ENCODE data around the gene SYT14.
"Not testable (repeated sequence)": the region's sequence is repeated elsewhere in the genome, so short reads cannot be mapped to it uniquely, and the experiment has no call there.

Gene SYT14

DNA sequence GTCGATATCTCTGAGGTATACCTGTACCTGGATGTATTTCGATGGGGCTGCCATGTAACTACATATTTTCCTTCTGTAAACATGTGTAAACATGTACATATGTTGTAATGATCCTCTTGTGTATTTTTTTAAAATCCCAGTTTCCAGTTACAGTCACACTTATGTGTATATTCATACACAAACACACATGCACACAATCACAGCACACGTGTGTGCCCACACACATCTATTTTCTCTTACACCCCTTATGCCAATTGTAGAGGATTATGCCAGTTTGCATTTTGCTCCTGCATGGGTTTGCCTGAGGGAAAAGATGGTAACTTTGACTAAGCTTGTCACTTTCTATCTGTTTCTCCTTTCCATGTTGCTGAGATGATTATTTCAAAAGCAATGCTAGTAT lies 10.1 kb downstream of the SYT14 start:
- TF ChIP-seq, protein P1, sequence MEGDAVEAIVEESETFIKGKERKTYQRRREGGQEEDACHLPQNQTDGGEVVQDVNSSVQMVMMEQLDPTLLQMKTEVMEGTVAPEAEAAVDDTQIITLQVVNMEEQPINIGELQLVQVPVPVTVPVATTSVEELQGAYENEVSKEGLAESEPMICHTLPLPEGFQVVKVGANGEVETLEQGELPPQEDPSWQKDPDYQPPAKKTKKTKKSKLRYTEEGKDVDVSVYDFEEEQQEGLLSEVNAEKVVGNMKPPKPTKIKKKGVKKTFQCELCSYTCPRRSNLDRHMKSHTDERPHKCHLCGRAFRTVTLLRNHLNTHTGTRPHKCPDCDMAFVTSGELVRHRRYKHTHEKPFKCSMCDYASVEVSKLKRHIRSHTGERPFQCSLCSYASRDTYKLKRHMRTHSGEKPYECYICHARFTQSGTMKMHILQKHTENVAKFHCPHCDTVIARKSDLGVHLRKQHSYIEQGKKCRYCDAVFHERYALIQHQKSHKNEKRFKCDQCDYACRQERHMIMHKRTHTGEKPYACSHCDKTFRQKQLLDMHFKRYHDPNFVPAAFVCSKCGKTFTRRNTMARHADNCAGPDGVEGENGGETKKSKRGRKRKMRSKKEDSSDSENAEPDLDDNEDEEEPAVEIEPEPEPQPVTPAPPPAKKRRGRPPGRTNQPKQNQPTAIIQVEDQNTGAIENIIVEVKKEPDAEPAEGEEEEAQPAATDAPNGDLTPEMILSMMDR (conservative IDR thresholded peaks at IDR 0.05; ENCODE audit: low read length): no peak
- H3K4me3 ChIP-seq (ENCODE audit: low read length): no peak overlapping the region
- DNase-seq (ENCODE audit: low read depth): no peak

DNA sequence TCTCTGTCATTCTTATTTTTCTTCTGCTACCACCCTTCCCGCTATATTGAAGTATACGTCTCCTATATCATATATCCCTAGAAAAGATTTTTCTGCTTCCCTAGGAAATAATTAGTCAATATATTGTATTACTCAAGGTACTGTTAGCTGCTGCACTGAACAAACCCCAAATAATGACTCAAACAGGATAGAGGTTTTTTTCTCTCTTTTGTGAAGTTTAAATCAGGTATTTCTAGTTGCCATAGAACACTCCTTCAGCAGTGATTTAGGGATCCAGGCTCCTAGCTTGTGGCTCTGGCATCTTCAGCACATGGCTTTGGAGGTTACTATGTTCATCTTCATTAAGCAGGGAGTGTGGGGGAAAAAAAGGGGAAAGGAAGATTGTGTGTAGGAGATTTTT lies 18.1 kb downstream of the SYT14 start:
- DNase-seq (ENCODE audit: low read depth): no peak
- no peak overlapping the region for H3K4me3 ChIP-seq (ENCODE audit: low read length)
- TF ChIP-seq, protein P1 (conservative IDR thresholded peaks at IDR 0.05; ENCODE audit: low read length): no peak

DNA sequence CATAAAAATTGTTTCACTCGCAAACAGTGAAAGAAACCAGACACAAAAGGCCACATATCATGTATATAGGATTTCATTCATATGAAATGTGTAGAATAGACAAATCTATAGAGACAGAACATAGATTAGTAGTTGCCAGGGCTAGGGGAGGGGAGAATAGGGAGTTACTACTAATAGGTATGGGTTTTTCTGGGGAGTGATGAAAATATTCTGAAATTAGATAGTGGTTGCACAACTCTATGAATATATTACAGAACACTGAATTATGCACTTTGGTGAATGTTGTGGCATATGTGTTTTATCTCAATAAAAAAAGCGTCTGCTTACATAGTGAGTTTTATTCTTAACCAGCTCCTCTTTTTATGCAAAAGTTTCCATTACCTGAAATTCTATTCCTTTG lies 21.6 kb downstream of the SYT14 start:
- H3K4me3 ChIP-seq (ENCODE audit: low read length): no peak overlapping the region
- no peak for DNase-seq (ENCODE audit: low read depth)
- TF ChIP-seq, protein P1 (conservative IDR thresholded peaks at IDR 0.05; ENCODE audit: low read length): no peak

DNA sequence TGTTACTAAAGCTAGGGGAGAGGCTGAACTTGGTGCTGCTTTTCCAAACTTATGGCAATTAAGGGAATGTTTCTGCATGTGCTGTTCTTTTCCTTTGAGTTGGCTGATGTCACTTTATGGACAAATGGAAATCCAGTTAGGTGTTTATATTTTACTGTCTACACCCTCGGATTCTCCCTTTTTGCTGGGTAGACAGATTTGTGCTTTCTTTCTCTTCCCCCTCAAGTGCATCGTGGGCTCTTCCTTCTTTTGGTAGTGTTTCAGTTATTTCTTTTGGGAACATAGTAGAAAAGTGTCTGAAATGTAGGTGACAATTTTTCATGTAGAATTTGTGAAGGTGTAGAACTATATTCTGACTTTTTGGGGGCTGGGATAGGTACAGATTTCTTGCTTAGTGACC lies 22.9 kb downstream of the SYT14 start:
- DNase-seq (ENCODE audit: low read depth): no peak
- TF ChIP-seq, protein P1 (conservative IDR thresholded peaks at IDR 0.05; ENCODE audit: low read length): no peak
- no peak overlapping the region for H3K4me3 ChIP-seq (ENCODE audit: low read length)

DNA sequence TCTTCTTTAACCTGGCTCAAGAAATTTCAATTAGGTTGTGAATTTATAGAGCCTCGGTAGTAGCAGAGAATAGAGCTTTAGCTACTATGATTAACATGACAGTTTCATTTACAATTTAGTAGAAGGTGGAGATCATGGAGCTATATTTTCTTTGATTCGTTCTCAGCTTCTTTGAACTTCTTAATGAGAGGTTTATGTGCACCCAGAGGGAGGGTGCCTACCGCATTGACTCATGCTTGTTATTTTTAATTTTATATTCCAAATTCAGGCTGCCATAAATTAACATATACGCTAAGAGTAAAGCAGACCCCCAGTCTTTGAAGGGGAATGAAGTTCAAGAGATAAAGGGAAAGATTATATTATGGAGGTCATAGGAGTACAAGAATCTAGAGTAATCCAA lies 24.4 kb downstream of the SYT14 start:
- H3K4me3 ChIP-seq (ENCODE audit: low read length): no peak overlapping the region
- no peak for DNase-seq (ENCODE audit: low read depth)
- TF ChIP-seq, protein P1 (conservative IDR thresholded peaks at IDR 0.05; ENCODE audit: low read length): no peak

DNA sequence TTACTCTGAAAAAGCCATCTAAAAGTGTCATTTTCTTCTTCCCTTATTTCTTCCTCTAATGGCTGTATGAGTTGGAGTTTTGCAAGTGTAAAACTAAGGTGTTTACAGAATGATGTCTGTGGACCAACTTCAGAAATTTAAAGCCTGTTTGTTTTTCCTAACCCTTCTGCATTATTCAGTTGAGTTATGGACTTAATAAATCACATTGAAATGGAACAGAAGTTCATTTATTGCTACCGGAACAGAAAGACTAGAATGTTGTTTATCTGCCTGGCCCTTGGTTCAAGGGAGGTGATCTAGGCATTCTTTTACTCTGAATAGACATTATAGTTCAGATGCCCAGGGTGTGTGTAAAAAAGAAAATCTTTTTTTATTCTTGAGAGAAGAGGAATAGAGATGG lies 24.8 kb downstream of the SYT14 start:
- DNase-seq (ENCODE audit: low read depth): no peak
- TF ChIP-seq, protein P1 (conservative IDR thresholded peaks at IDR 0.05; ENCODE audit: low read length): no peak
- H3K4me3 ChIP-seq (ENCODE audit: low read length): no peak overlapping the region

DNA sequence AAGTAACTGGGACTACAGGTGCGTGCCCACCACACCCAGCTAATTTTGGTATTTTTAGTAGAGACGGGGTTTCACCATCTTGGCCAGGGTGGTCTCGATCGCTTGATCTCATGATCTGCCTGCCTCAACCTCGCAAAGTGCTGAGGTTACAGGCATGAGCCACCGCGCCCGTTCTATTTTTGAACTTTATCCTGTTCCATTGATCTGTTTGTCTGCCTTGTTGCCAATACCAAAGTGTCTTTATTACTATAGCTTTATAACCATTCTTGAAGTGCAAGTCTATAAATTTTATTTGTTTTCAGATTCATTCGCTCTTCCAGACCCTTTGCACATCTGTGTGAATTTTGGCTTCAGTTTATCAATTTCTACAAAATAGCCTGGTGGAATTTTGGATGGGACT lies 28.0 kb downstream of the SYT14 start:
- TF ChIP-seq, protein P1 (conservative IDR thresholded peaks at IDR 0.05; ENCODE audit: low read length): no peak
- no peak for DNase-seq (ENCODE audit: low read depth)
- no peak overlapping the region for H3K4me3 ChIP-seq (ENCODE audit: low read length)

DNA sequence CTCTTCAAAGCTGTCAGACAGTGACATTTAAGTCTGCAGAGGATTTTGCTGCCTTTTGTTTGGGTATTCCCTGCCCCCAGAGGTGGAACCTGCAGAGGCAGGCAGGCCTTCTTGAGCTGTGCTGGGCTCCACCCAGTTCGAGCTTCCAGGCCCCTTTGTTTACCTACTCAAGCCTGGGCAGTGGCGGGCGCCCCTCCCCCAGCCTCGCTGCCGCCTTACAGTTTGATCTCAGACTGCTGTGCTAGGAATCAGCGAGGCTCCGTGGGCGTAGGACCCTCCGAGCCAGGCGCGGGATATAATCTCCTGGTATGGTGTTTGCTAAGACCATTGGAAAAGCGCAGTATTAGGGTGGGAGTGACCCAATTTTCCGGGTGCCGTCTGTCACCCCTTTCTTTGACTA lies 40.7 kb downstream of the SYT14 start:
- H3K4me3 ChIP-seq (ENCODE audit: low read length); DNase-seq (ENCODE audit: low read depth): not testable (repeated sequence)
